ENCODE measurements around the gene BLOC1S1. TPM values are rescaled to one million over a fixed set of nuclear protein-coding genes. Genes with fewer than 3 reads are reported as not detected.

BLOC1S1 gene
- total and polyA plus RNA-seq, 2 of the 4 experiments (the other 2 are of a cell fraction): 128 to 285 TPM

GRCh38 chr12:55699471-55700055, 16.3 kb upstream of the BLOC1S1 start:
- ChIA-PET CTCF (no interaction called here), POLR2A (ENCODE audit: unreplicated experiment) (no interaction called here)
- Histone ChIP-seq H3K4me2 (ENCODE audit: low read depth, low read length) (no peak overlapping the region), H2AK5ac (ENCODE audit: low read depth, low read length) (no peak overlapping the region), H2BK15ac (ENCODE audit: low read depth, low read length) (no peak overlapping the region), H3K27ac (ENCODE audit: insufficient read depth, low read length) (no peak overlapping the region), H3K18ac (ENCODE audit: low read depth, low read length) (no peak overlapping the region), H2BK5ac (ENCODE audit: low read depth, low read length, poor library complexity, severe bottlenecking) (no peak overlapping the region), H3K23ac (ENCODE audit: low read depth, low read length) (no peak overlapping the region), H3K14ac (replicated peaks; ENCODE audit: low read depth, low read length) (no peak overlapping the region), H3K9ac (ENCODE audit: low read depth, low read length) (no peak overlapping the region), H3K36me3 (ENCODE audit: control insufficient read depth, insufficient read depth, low read length) (no peaks in the 10 kb centered on the region), H3K4ac (ENCODE audit: low read depth, low read length) (no peak overlapping the region), H3K4me1 (ENCODE audit: control insufficient read depth, insufficient read depth, low read length) (peaks cover 2% of the 10 kb centered on the region; the same call in 1 of the 2 replicates), H2BK120ac (ENCODE audit: low read depth, low read length) (no peak overlapping the region), H4K91ac (ENCODE audit: insufficient read depth, low read depth, low read length) (no peak overlapping the region), H2BK20ac (ENCODE audit: low read depth, low read length) (no peak overlapping the region), H3K79me1 (ENCODE audit: low read depth in 1 of 2, low read length in 2 of 2) (no peaks in the 10 kb centered on the region), H4K8ac (ENCODE audit: low read depth in 2 of 2, low read length in 2 of 2) (no peak overlapping the region), H3K27me3 (ENCODE audit: control insufficient read depth, insufficient read depth, low read length) (peaks cover 22% of the 10 kb centered on the region), H3K9me1 (ENCODE audit: insufficient read depth, low read length) (no peaks in the 10 kb centered on the region), H2AFZ (replicated peaks; ENCODE audit: low read length, poor library complexity) (no peak overlapping the region), H4K20me1 (ENCODE audit: insufficient read depth, low read length) (no peaks in the 10 kb centered on the region), H2AK9ac (replicated peaks; ENCODE audit: low read depth, low read length, poor library complexity) (no peak overlapping the region), H3K56ac (ENCODE audit: extremely low read depth, insufficient read depth, low read length) (no peak overlapping the region), H3K9me3 (ENCODE audit: control insufficient read depth, insufficient read depth, low read length) (no peaks in the 10 kb centered on the region), H4K5ac (ENCODE audit: low read depth, low read length) (no peak overlapping the region), H3K4me3 (ENCODE audit: insufficient read depth, low read depth, low read length) (no peak overlapping the region)
- ATAC-seq (ENCODE audit: low read depth) (no peak), DNase-seq (no peak)
- TF ChIP-seq POLR2A (IDR thresholded peaks at IDR 0.05; ENCODE audit: low read depth, low read length): no peak
- no peak for TF ChIP-seq FOS (IDR thresholded peaks at IDR 0.05; ENCODE audit: low read depth, low read length)
- TF ChIP-seq ELK1 (IDR thresholded peaks at IDR 0.05; ENCODE audit: borderline replicate concordance, low read depth, low read length): no peak
- TF ChIP-seq RFX5 (IDR thresholded peaks at IDR 0.05; ENCODE audit: low read depth, low read length): no peak
- TF ChIP-seq SMC3 (IDR thresholded peaks at IDR 0.05; ENCODE audit: low read depth, low read length): no peak
- TF ChIP-seq MAFK (IDR thresholded peaks at IDR 0.05; ENCODE audit: low read depth, low read length): no peak
- TF ChIP-seq RAD21 (IDR thresholded peaks at IDR 0.05; ENCODE audit: low read length): no peak
- no peak for TF ChIP-seq NFE2L2 (IDR thresholded peaks at IDR 0.05; ENCODE audit: low read depth, low read length)
- dilution Hi-C loops (cut with HindIII; ENCODE audit: low sequenced_read_pairs, unreplicated experiment) (no loop called here), intact Hi-C loops (cut with micrococcal nuclease) (no loop called here), in situ Hi-C loops (cut with MboI; ENCODE audit: low sequenced_read_pairs) (no loop called here)
- BruUV-seq (replicated peaks): no TSS peak
- WGBS, 2 experiments (ENCODE audit: extremely low coverage in 2 of 2, insufficient read length in 1 of 2): 70% methylated on average over 2 of the region's 5 CpGs; no CpG with 5 or more reads in 1 of the 2 experiments

All from IMR-90 (cell line).